Caco-2 (cell line): ENCODE results near the gene PROSER2. TPM values are rescaled to one million over a fixed set of nuclear protein-coding genes. Genes with fewer than 3 reads are reported as not detected.
A peak's percentile ranks its signal among the peaks of the same experiment; 100 is the strongest.

Source experiments
- BruUV-seq: library from RNA; stranded (reverse); fragments of 400-500 nt; replicated peaks from 2 replicates; lab custom pipeline; 2021; lab: Mats Ljungman, UMichigan
- CTCF ChIA-PET: fragments of 300-600 bp; sonication (Branson Sonifier 250); formaldehyde crosslinking; loops from one replicate; lab custom pipeline; 2022; ENCODE audit warnings: antibody characterized with exemption; lab: Charles Lee
- POLR2A ChIA-PET: fragments of 300-600 bp; sonication (Branson Sonifier 250); formaldehyde crosslinking; loops from one replicate; lab custom pipeline; 2022; ENCODE audit warnings: antibody characterized with exemption; lab: Charles Lee
- DNase-seq, 2 experiments: peaks; one replicate each; pipeline versions ENCODE4 v3.0.0 to v3.0.0-alpha.2; 2020 to 2022
- H3K27me3 ChIP-seq: replicated peaks from 2 replicates; pipeline ENCODE4 v1.6.0; 2011; ENCODE audit warnings: low read length; ENCODE audit not compliant: control insufficient read depth, insufficient read depth
- H3K36me3 ChIP-seq: 2 replicates; pipeline ENCODE4 v1.5.1; 2011; ENCODE audit warnings: low read length; ENCODE audit not compliant: control insufficient read depth, insufficient read depth
- H3K4me1 ChIP-seq: fragments of 250-450 bp; sonication (Bioruptor Pico); 2 replicates; pipeline ENCODE4 v1.5.1; 2020; ENCODE audit warnings: mild to moderate bottlenecking
- H3K4me3 ChIP-seq: 2 replicates; pipeline ENCODE4 v1.5.1; 2011; ENCODE audit warnings: low read depth, mild to moderate bottlenecking, control low read depth, low read length
- H3K9me3 ChIP-seq: fragments of 250-450 bp; sonication (Bioruptor Pico); 2 replicates; pipeline ENCODE4 v1.5.1; 2020; ENCODE audit warnings: mild to moderate bottlenecking, moderate library complexity
- H3K27ac Mint-ChIP-seq: one replicate; pipeline ENCODE4 v1.8.0; 2022; ENCODE audit warnings: mixed read lengths; ENCODE audit not compliant: unreplicated experiment
- H3K27me3 Mint-ChIP-seq: one replicate; pipeline ENCODE4 v1.8.0; 2022; ENCODE audit warnings: mixed read lengths; ENCODE audit not compliant: insufficient read depth, unreplicated experiment
- H3K36me3 Mint-ChIP-seq: one replicate; pipeline ENCODE4 v1.8.0; 2022; ENCODE audit warnings: mild to moderate bottlenecking, mixed read lengths; ENCODE audit not compliant: insufficient read depth, unreplicated experiment
- H3K4me1 Mint-ChIP-seq: one replicate; pipeline ENCODE4 v1.8.0; 2022; ENCODE audit warnings: low read depth, mixed read lengths; ENCODE audit not compliant: unreplicated experiment
- H3K4me3 Mint-ChIP-seq: one replicate; pipeline ENCODE4 v1.8.0; 2022; ENCODE audit warnings: mild to moderate bottlenecking, moderate library complexity, mixed read lengths; ENCODE audit not compliant: unreplicated experiment
- H3K9me3 Mint-ChIP-seq: one replicate; pipeline ENCODE4 v1.8.0; 2022; ENCODE audit warnings: mixed read lengths; ENCODE audit not compliant: unreplicated experiment
- CTCF ChIP-seq, 2 experiments: fragments of 200-600 bp in 1 of 2; IDR thresholded peaks; 1 replicate in 1 of 2; 2 replicates in 1 of 2; pipeline versions ENCODE4 v1.5.1 to v1.8.0; 2011 to 2022; ENCODE audit warnings: antibody characterized with exemption in 1 of 2, control low read depth in 1 of 2, inconsistent platforms in 1 of 2, low read depth in 1 of 2, low read length in 1 of 2, mild to moderate bottlenecking in 1 of 2, moderate library complexity in 1 of 2; ENCODE audit not compliant: insufficient read depth in 1 of 2, severe bottlenecking in 1 of 2, unreplicated experiment in 1 of 2
- intact Hi-C: fragments of 100-400 bp; cut with micrococcal nuclease; formaldehyde crosslinking; loops from one replicate; pipeline ENCODE4 v1.10.0; 2022; ENCODE audit not compliant: unreplicated experiment
- total RNA-seq: library from RNA; stranded (reverse); gene quantifications from 2 replicates; pipeline ENCODE4 v1.2.3, GENCODE V29; 2022

Gene PROSER2
- total RNA-seq, 1 experiment from 2014 or later = 134 TPM

GRCh38 chr10:11908536-11908935, 85.4 kb downstream of the PROSER2 start:
- DNase-seq = peak in 1 of 2 experiments; percentile 33
- H3K27me3 ChIP-seq = no peaks in the 10 kb centered on the region
- H3K4me1 ChIP-seq = peaks cover 9% of the 10 kb centered on the region
- Mint-ChIP-seq H3K36me3 (peaks cover 6% of the 10 kb centered on the region), H3K27me3 (no peaks in the 10 kb centered on the region), H3K9me3 (no peaks in the 10 kb centered on the region), H3K27ac (no peak overlapping the region), H3K4me1 (peaks cover 8% of the 10 kb centered on the region), H3K4me3 (no peak overlapping the region)
- intact Hi-C loops = no loop called here
- no peaks in the 10 kb centered on the region for H3K36me3 ChIP-seq
- TF ChIP-seq CTCF (IDR thresholded peaks at IDR 0.05; ENCODE audit: insufficient read depth in 1 of 2, low read depth in 1 of 2, low read length in 1 of 2, severe bottlenecking in 1 of 2, unreplicated experiment in 1 of 2) = no peak
- H3K9me3 ChIP-seq = no peaks in the 10 kb centered on the region
- no peak overlapping the region for H3K4me3 ChIP-seq
- no TSS peak for BruUV-seq
- ChIA-PET CTCF (no interaction called here), POLR2A (interaction anchor here (0.5 kb wide), 1 partner anchor 125 kb away, joined by 4 read pairs; no protein-coding TSS in a partner anchor)

- POLR2A ChIA-PET = interaction anchor here (0.5 kb wide), 1 partner anchor 125 kb away, joined by 4 read pairs; no protein-coding TSS in a partner anchor
These were observed 85.8 kb downstream of the PROSER2 start for GRCh38 chr10:11908991-11909390.

GRCh38 chr10:11909618-11910017, 86.5 kb downstream of the PROSER2 start:
- BruUV-seq = no TSS peak
- H3K4me1 Mint-ChIP-seq = peaks cover 8% of the 10 kb centered on the region
- no peaks in the 10 kb centered on the region for H3K9me3 ChIP-seq
- intact Hi-C loops = no loop called here
- no peak overlapping the region for H3K4me3 ChIP-seq
- no peak for TF ChIP-seq CTCF (IDR thresholded peaks at IDR 0.05; ENCODE audit: insufficient read depth in 1 of 2, low read depth in 1 of 2, low read length in 1 of 2, severe bottlenecking in 1 of 2, unreplicated experiment in 1 of 2)
- peaks cover 6% of the 10 kb centered on the region for H3K36me3 Mint-ChIP-seq
- POLR2A ChIA-PET = no interaction called here
- CTCF ChIA-PET = interaction anchor here (1.0 kb wide), 1 partner anchor 28 kb away, joined by 3 read pairs; no protein-coding TSS in a partner anchor
- no peak for DNase-seq
- no peaks in the 10 kb centered on the region for H3K36me3 ChIP-seq
- no peaks in the 10 kb centered on the region for H3K27me3 Mint-ChIP-seq
- H3K27me3 ChIP-seq = no peaks in the 10 kb centered on the region
- H3K4me1 ChIP-seq = peaks cover 12% of the 10 kb centered on the region
- no peak overlapping the region for H3K27ac Mint-ChIP-seq
- H3K9me3 Mint-ChIP-seq = no peaks in the 10 kb centered on the region
- no peak overlapping the region for H3K4me3 Mint-ChIP-seq

More at GRCh38 chr10:11908991-11909390, 85.8 kb downstream of the PROSER2 start:
- Mint-ChIP-seq H3K4me3 (no peak overlapping the region), H3K27ac (no peak overlapping the region), H3K4me1 (peaks cover 8% of the 10 kb centered on the region), H3K27me3 (no peaks in the 10 kb centered on the region), H3K36me3 (peaks cover 6% of the 10 kb centered on the region), H3K9me3 (no peaks in the 10 kb centered on the region)
- Histone ChIP-seq H3K9me3 (no peaks in the 10 kb centered on the region), H3K4me1 (peaks cover 12% of the 10 kb centered on the region), H3K4me3 (no peak overlapping the region), H3K36me3 (no peaks in the 10 kb centered on the region), H3K27me3 (no peaks in the 10 kb centered on the region)
- no peak for DNase-seq
- no peak for TF ChIP-seq CTCF (IDR thresholded peaks at IDR 0.05; ENCODE audit: insufficient read depth in 1 of 2, low read depth in 1 of 2, low read length in 1 of 2, severe bottlenecking in 1 of 2, unreplicated experiment in 1 of 2)
- CTCF ChIA-PET = interaction anchor here (1.0 kb wide), 1 partner anchor 28 kb away, joined by 3 read pairs; no protein-coding TSS in a partner anchor
- BruUV-seq = no TSS peak
- intact Hi-C loops = no loop called here
